Measurements from ENCODE around the gene MTMR11. TPM values are rescaled to one million over a fixed set of nuclear protein-coding genes. Genes with fewer than 3 reads are reported as not detected.

Gene MTMR11
- total RNA-seq, 1 experiment from 2014 or later, result 3.9 TPM

GRCh38 chr1:149927563-149928400 is 8.9 kb downstream of the MTMR11 start, which contains the start of gene SF3B4:
Gene SF3B4, minus strand, starts transcription at chr1:149927803. Its CDS starts 44 bp downstream, at chr1:149927759.
- Histone ChIP-seq H3K23me2 (ENCODE audit: insufficient read length, low read depth, low read length, poor library complexity, severe bottlenecking) (peaks cover 11% of the 10 kb centered on the region), H2AK5ac (ENCODE audit: insufficient read length, low read length) (no peak within 1 kb of the TSS), H3K14ac (ENCODE audit: insufficient read depth, low read length) (peak within 1 kb of the TSS; percentile 91), H3K79me1 (ENCODE audit: insufficient read depth, low read depth, low read length, poor library complexity, severe bottlenecking) (peaks cover 11% of the 10 kb centered on the region), H2BK20ac (ENCODE audit: low read depth, low read length, poor library complexity, severe bottlenecking) (no peak within 1 kb of the TSS), H3K4ac (ENCODE audit: low read depth, low read length) (no peak within 1 kb of the TSS; the same call in 1 of the 2 replicates), H2BK15ac (ENCODE audit: low read depth, low read length) (no peak within 1 kb of the TSS), H3K56ac (ENCODE audit: insufficient read length, low read depth, low read length) (no peak within 1 kb of the TSS), H3K27me3 (ENCODE audit: insufficient read depth, low read length) (no peaks in the 10 kb centered on the region), H3K4me2 (ENCODE audit: insufficient read depth, insufficient read length, low read length) (peak within 1 kb of the TSS; percentile 96), H4K20me1 (ENCODE audit: control insufficient read depth, insufficient read depth, insufficient read length) (no peaks in the 10 kb centered on the region), H3K27ac (ENCODE audit: insufficient read length, low read depth, low read length) (peak within 1 kb of the TSS; percentile 91), H2BK12ac (ENCODE audit: insufficient read length, low read depth, low read length) (no peak within 1 kb of the TSS), H3K23ac (ENCODE audit: insufficient read length, low read depth, low read length) (no peak within 1 kb of the TSS), H3K9me3 (ENCODE audit: control insufficient read depth, low read depth, low read length) (no peaks in the 10 kb centered on the region), H3K79me2 (ENCODE audit: insufficient read depth, low read length) (peaks cover 8% of the 10 kb centered on the region; the same call in 1 of the 2 replicates), H2BK120ac (ENCODE audit: low read depth, low read length, poor library complexity, severe bottlenecking) (peak within 1 kb of the TSS; percentile 24), H4K5ac (ENCODE audit: insufficient read length, low read depth, low read length) (no peak within 1 kb of the TSS), H3K18ac (ENCODE audit: insufficient read length, low read depth, low read length) (peak within 1 kb of the TSS; percentile 89), H4K91ac (ENCODE audit: insufficient read length, low read depth, low read length) (no peak within 1 kb of the TSS), H3K9ac (ENCODE audit: extremely low read depth, insufficient read length, low read length) (peak within 1 kb of the TSS; percentile 92), H3T11ph (ENCODE audit: low read length) (peak within 1 kb of the TSS; percentile 40), H2BK5ac (ENCODE audit: insufficient read length, low read length) (peak within 1 kb of the TSS; percentile 55), H4K8ac (replicated peaks; ENCODE audit: insufficient read length, low read depth, low read length) (no peak within 1 kb of the TSS), H3K4me1 (ENCODE audit: insufficient read depth, low read length) (peaks cover 2% of the 10 kb centered on the region; the same call in 1 of the 2 replicates), H2AFZ (ENCODE audit: low read length) (no peak within 1 kb of the TSS)
- peak; percentile 95 for DNase-seq
- peak within 1 kb of the TSS; percentile 97 to 99 (median 99) for H3K27ac Mint-ChIP-seq
- no peaks in the 10 kb centered on the region; a peak in 1 of 5 replicates for H3K9me3 Mint-ChIP-seq
- no peak for TF ChIP-seq CTCF (conservative IDR thresholded peaks at IDR 0.05)
- no CpG with 5 or more reads among the region's 47 CpGs for WGBS (ENCODE audit: extremely low coverage, insufficient read length, low lambda C conversion rate)
- peaks cover 33 to 44% (median 43%) of the 10 kb centered on the region in 3 experiments for H3K36me3 Mint-ChIP-seq (ENCODE audit: insufficient read depth in 1 of 3, low read depth in 3 of 3)
- peak within 1 kb of the TSS; percentile 97 to 100 for H3K4me3 Mint-ChIP-seq
- no peaks in the 10 kb centered on the region for H3K27me3 Mint-ChIP-seq (ENCODE audit: low read depth)
- peaks cover 19 to 26% of the 10 kb centered on the region in 2 experiments for H3K4me1 Mint-ChIP-seq

Measured in H9 (cell line).